Non-pigmented ciliary epithelial cell (primary cell): ENCODE data around the gene PLA2G4B.

Experiments
- DNase-seq: peaks from one replicate; pipeline ENCODE4 v3.0.0-alpha.2; 2010; ENCODE audit warnings: low read depth

The PLA2G4B gene

DNA sequence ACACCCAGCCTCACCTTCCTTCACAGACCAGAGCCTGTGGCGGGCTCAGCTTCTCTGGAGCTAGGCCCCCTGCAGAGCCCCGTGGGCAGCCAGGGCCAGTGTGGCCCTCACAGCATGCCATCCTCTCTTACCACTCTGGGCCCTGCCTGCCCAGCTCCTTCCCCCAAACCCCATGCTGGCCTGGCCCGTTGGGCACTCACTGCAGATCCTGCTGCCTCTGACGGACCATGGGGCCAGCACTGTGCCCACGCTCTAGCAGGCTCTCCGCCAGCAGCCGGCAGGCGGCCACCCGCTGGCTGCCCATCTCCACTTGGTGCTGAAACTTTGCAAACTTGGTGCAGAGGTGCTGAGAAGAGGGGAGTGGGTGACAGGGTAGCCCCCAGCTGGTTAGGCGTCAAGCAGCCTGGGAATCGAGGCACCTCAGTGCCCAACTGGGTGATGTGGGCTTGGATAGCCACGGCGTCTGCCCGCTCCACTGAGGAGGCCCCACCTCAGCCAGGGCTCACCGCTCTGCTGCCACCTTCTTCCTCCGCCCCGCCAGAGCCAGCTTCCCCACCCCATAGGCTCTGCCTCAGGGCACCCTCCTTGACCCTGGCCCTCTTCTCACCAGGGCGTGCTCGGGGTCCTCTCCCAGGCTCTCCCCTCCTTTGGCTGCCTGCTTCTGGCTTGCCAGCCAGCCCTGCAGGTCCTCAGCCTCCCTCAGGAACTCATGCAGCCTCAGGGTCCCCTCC is 32.7 kb downstream of the PLA2G4B start:
- DNase-seq: no peak

DNA sequence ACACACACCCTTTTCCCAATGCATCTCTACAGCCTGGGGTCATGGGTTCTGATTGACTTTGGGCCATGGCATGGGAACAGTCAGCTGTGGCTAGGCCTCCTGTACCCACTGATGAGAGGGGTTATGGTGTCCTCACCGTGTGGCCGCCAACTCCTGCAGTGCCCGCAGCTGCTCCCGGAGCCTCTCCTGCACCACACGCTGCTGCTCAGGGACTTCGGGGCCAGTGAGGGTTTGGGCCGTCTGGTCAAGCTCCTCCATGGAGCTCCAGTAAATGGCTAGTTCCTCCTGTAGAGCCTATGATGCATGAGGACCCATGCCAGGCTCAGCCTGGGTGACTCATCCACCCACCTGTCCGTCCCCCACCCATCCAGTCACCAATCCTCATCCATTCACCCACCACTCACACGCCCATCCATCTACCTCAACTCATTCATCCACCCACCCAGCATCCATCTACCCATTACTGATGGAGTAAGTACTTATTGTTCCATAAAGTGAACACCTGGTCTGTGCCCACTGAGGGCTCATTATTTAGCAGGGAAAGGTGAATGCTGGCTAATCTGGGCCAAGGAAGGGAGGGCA is 33.6 kb downstream of the PLA2G4B start:
- no peak for DNase-seq

- no peak for DNase-seq
Observed at GRCh38 chr15:41873711-41874110, 35.1 kb downstream of the PLA2G4B start.

DNA sequence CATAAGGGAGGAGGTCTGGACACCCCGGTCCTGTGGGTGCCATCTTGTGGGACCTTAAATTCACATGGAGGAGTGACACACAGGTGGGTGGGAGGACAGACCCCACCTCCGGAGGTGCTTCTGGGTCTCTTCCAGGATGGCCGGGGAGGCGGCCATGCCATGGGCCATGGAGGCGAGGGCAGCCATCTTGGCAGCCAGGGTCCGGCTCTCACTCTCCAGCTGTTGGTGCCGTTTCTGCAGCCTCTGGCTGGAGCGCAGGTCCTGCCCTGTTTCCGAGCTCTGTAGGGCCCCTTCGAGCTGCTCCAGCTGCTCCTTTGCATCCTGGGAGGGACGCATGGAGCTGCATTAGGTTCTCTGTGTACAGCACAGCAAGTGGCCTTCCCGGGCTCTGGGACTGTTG is 36.1 kb downstream of the PLA2G4B start:
- no peak for DNase-seq

DNA sequence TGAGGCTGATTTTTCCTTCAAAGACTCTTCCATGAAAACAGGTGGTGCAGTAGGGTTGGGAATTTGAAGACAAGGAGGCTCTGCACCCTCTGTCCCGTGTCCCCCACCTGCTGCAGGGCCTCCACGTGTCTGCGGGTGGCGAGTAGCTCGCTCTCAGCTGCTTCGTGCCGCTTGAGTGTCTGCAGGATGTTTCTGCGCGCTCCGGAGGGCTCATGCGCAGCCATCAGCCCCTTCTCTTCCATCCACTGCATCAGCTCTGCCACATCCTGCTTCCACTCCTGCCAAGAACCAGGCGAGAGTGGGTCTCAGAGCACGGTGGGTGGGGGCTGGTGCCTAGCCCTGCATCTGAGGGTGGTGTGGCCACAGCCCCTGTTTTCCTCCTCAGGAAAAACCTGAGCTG is 37.4 kb downstream of the PLA2G4B start:
- DNase-seq: no peak

DNA sequence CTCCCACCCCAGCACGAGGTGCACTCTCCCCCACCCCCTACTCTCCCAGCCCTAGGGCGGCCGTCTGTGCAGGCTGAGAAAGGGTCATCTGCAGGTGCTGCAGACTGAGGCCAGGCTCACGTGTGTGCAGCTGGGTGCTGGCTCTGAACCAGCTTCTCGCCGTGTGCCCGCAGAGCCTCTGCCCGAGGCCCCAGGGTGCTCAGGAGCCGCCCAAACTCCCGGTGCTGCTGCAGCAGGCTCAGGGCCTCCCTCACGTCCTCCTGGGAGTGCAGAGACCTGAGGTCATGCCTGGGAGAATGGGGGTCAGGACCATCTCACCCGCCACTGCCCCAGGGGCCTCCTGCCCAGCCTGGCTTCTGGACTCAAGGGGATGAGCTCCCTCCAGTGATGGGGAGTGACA is 38.0 kb downstream of the PLA2G4B start:
- DNase-seq: no peak

- DNase-seq: no peak
Observed at GRCh38 chr15:41877631-41878354, 39.1 kb downstream of the PLA2G4B start.

DNA sequence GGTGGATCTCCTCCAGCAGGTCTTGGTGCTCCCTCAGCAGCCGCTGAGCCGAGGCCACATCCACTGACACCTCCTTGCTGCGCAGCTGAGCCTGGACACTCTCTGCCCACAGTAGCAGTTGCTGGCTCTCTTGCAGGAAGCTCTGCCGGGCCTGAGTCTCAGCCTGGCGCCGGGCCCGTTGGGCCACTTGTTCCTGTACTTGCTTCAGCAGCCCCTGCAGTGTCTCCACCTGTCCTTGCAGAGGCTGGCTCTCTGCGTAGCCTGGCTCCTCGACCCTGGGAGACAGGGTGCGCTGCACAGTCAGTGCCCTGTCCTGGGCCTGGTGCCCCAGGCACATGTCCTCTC is 39.7 kb downstream of the PLA2G4B start:
- DNase-seq: no peak

- DNase-seq: no peak
Observed at GRCh38 chr15:41879321-41879845, 40.7 kb downstream of the PLA2G4B start.

- no peak for DNase-seq
Observed at GRCh38 chr15:41880156-41880877, 41.7 kb downstream of the PLA2G4B start.

GRCh38 chr15:41881086-41881485 is 42.4 kb downstream of the PLA2G4B start:
- no peak for DNase-seq

DNA sequence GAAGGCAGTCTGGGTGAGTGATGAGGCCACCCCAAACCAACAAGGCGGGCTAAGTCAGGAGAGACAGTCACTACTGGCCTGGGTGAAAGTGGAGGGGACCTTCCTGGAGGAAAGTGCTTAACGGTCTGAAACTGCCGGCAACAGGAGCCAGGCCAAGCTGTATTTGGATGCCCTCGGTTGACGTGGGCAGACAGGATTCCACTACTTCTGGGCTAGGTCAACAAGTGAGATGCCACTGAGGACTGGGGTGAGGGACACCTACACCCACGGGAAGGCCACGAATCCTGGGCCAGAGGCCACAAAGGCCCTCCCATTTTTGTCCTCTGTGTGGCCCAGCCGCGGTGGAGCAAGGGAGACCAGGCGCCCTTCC is 42.9 kb downstream of the PLA2G4B start:
- no peak for DNase-seq

DNA sequence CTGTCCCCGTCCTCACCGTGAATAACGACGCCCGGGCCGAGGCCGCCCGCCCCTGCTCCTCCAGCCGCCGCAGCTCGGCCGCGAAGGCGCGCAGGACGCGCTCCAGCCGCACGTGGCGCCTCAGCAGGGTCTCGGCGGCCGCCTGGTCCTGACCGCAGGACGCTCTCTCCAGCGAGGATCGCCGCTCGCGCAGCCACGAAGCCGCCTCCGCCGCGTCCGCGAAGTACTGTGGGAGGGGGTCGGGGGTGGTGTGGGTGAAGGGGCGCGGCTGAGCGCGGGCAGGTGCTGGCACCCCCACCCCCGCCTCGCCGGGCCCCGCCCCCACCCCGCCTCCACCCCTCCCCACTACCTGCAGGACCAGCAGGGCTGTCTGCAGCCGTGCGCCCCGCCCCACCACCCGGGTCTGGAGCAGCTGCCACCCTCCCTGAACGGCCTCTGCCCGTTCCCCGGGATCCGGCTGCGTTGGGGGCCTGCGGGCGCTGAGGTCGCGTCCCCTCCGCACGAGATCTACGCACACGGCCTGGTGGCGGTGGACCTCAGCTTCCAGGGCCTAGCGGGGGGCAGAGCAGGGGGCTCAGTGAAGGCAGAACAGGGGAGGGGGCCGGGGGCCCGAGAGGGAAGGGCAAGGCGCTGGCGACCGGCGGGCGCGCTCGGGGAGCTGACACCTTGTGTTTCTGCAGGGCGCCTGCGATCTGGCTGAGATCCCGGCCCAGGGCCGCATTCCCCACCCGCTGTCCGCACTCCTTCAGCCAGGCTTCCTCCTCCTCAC is 43.5 kb downstream of the PLA2G4B start:
- DNase-seq: no peak

DNA sequence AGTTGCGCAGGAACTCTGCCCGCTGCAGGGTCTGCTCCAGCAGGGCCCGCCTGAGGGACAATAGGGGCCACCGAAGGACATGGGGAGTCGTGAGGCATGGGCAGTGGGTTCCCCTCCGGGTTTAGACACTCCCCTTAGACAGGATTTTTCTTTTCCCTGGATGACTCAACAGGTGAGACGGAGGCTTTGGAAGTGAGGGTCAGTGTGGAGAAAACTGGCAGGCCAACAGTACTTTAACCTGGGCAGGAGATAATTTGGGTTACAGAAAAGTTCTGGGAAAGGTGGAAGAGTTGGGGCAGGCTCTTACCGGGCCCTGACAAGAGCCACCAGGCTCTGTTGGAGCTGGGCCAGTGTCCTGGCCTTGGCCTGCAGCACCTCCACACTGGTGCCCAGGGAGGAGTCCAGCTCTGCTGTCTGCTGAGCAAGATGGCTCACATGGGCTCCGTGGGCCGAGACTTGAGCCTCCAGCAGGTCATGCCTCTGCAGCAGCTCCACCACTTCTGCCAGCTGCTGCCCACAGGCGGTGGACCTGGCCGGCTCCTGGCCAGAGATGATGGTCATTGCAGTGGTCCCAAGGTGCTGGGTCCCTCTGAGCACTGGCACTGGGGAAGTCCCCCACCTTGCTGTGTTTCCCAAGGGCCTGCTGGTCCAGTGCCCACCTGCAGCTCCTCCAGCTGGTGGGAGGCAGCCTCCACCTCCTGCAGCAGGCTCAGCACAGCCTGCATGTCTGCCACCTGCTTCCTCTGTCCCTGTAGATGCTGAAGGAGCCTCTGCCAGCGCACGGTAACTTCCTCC is 44.2 kb downstream of the PLA2G4B start:
- no peak for DNase-seq

DNA sequence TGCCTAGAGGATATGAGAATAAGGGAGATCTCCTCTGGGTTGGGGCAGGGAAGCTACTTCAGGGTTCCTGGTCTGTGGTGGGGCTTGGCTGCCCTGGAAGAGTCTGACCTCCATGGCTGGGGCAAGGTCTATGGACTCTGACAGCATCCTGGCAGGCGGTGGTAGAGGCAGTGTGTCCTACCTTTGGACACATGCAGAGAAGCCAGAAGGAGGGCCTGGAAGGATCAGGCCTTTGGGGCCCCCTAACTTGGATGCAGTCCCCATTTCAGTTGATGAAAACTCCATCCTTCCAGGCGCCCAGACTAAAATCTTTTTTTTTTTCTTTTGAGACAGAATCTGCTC is 44.8 kb downstream of the PLA2G4B start:
- DNase-seq: no peak

DNA sequence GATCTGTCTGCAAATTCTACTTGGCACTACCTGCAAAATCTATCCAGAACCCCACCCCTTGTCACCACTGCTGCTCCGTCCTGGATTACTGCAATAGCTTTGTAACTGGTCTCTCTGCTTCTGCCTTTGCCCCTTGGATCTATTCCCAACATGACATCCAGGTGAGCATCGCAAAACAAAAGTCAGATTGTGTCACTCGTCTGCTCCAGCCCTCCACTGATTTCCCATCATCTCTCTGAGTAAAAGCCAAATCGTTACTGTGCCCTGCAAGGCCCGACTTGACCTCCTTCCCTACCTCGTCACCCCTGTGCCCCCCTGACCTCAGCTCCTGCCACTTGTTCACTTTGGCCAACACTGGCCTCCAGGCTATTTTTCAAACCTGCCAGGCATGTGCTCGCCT is 45.8 kb downstream of the PLA2G4B start:
- DNase-seq: no peak

- no peak for DNase-seq
Observed at GRCh38 chr15:41885321-41885720, 46.7 kb downstream of the PLA2G4B start.

GRCh38 chr15:41885841-41886240 is 47.2 kb downstream of the PLA2G4B start:
- no peak for DNase-seq

- DNase-seq: no peak
Observed at GRCh38 chr15:41886741-41887140, 48.1 kb downstream of the PLA2G4B start.

- no peak for DNase-seq
Observed at GRCh38 chr15:41887161-41887560, 48.5 kb downstream of the PLA2G4B start.

- DNase-seq: no peak
Observed at GRCh38 chr15:41887893-41888292, 49.2 kb downstream of the PLA2G4B start.
